SH-SY5Y (cell line): ENCODE measurements around the gene UQCRC2.

Source experiments
- GATA2 ChIP-seq: IDR thresholded peaks from 2 replicates; pipeline ENCODE4 v1.6.1; 2011; ENCODE audit warnings: mild to moderate bottlenecking, low read depth, low read length
- GATA3 ChIP-seq: IDR thresholded peaks from 2 replicates; pipeline ENCODE4 v1.6.1; 2011; ENCODE audit warnings: low read depth, mild to moderate bottlenecking, low read length, moderate library complexity

GRCh38 chr16:21971856-21972255 lies 18.7 kb downstream of the UQCRC2 start:
- TF ChIP-seq GATA2 = no peak
- TF ChIP-seq GATA3 = no peak
